ENCODE measurements around the gene KCNMA1. TPM values are rescaled to one million over a fixed set of nuclear protein-coding genes. Genes with fewer than 3 reads are reported as not detected.

The KCNMA1 gene
- total and polyA plus RNA-seq, 9 of the 15 experiments (the other 6 are each of a cell fraction or from before 2014, with no cell fraction given), result 0.01 to 0.95 (median 0.15) TPM; not detected in 4

GRCh38 chr10:77457266-77457665, 180.3 kb downstream of the KCNMA1 start (continued):
- TF ChIP-seq ZNF592 (IDR thresholded peaks at IDR 0.05), result no peak
- no peak for TF ChIP-seq PATZ1 (CRISPR knock-in tag; IDR thresholded peaks at IDR 0.05; ENCODE audit: borderline replicate concordance)
- no peak for TF ChIP-seq LEF1 (IDR thresholded peaks at IDR 0.05)
- no peak for TF ChIP-seq NFIC (IDR thresholded peaks at IDR 0.05)
- TF ChIP-seq GTF2A2 (tag; IDR thresholded peaks at IDR 0.05), result no peak
- no peak for TF ChIP-seq ZNF695 (CRISPR knock-in tag; IDR thresholded peaks at IDR 0.05)
